H9 (cell line): Measurements from ENCODE around the gene CXCL12. TPM values are rescaled to one million over a fixed set of nuclear protein-coding genes. Genes with fewer than 3 reads are reported as not detected.

Experiments
- DNase-seq: peaks from one replicate; pipeline ENCODE4 v3.0.0-alpha.2; 2017
- H2AFZ ChIP-seq: one replicate; pipeline ENCODE4 v1.6.1; 2013; ENCODE audit warnings: mild to moderate bottlenecking, low read length, control low read depth, moderate library complexity
- H2AK5ac ChIP-seq: 2 replicates; pipeline ENCODE4 v1.6.1; 2013; ENCODE audit warnings: low read length, control low read depth, mixed read lengths; ENCODE audit not compliant: insufficient read length
- H2BK120ac ChIP-seq: one replicate; pipeline ENCODE4 v1.6.1; 2013; ENCODE audit warnings: low read depth, mild to moderate bottlenecking, low read length, control low read depth, inconsistent platforms; ENCODE audit not compliant: poor library complexity, severe bottlenecking
- H2BK12ac ChIP-seq: 2 replicates; pipeline ENCODE4 v1.6.1; 2013; ENCODE audit warnings: low read length, control low read depth, mixed read lengths, low read depth; ENCODE audit not compliant: insufficient read length
- H2BK15ac ChIP-seq: 2 replicates; pipeline ENCODE4 v1.6.1; 2013; ENCODE audit warnings: low read depth, low read length, control low read depth
- H2BK20ac ChIP-seq: one replicate; pipeline ENCODE4 v1.6.1; 2013; ENCODE audit warnings: low read depth, mild to moderate bottlenecking, low read length, control low read depth, inconsistent platforms; ENCODE audit not compliant: poor library complexity, severe bottlenecking
- H2BK5ac ChIP-seq: 2 replicates; pipeline ENCODE4 v1.6.1; 2013; ENCODE audit warnings: low read length, control low read depth, mixed read lengths; ENCODE audit not compliant: insufficient read length
- H3K14ac ChIP-seq: 2 replicates; pipeline ENCODE4 v1.6.1; 2013; ENCODE audit warnings: low read length, control low read depth; ENCODE audit not compliant: insufficient read depth
- H3K18ac ChIP-seq: 2 replicates; pipeline ENCODE4 v1.6.1; 2013; ENCODE audit warnings: low read depth, mild to moderate bottlenecking, mixed read lengths, low read length, control low read depth; ENCODE audit not compliant: insufficient read length
- H3K23ac ChIP-seq: 2 replicates; pipeline ENCODE4 v1.6.1; 2013; ENCODE audit warnings: low read length, control low read depth, mixed read lengths, low read depth; ENCODE audit not compliant: insufficient read length
- H3K23me2 ChIP-seq: 2 replicates; pipeline ENCODE4 v1.6.1; 2013; ENCODE audit warnings: low read depth, mild to moderate bottlenecking, mixed read lengths, low read length, control low read depth; ENCODE audit not compliant: insufficient read length, poor library complexity, severe bottlenecking
- H3K27ac ChIP-seq: 2 replicates; pipeline ENCODE4 v1.5.1; 2013; ENCODE audit warnings: low read length, control low read depth, mixed read lengths, low read depth; ENCODE audit not compliant: insufficient read length
- H3K27me3 ChIP-seq: 2 replicates; pipeline ENCODE4 v1.6.1; 2013; ENCODE audit warnings: low read length, control low read depth, inconsistent platforms; ENCODE audit not compliant: insufficient read depth
- H3K4ac ChIP-seq: 2 replicates; pipeline ENCODE4 v1.6.1; 2013; ENCODE audit warnings: low read depth, mild to moderate bottlenecking, control low read depth, inconsistent platforms, low read length, moderate library complexity
- H3K4me1 ChIP-seq: 2 replicates; pipeline ENCODE4 v1.6.1; 2013; ENCODE audit warnings: low read length, control low read depth, inconsistent platforms; ENCODE audit not compliant: insufficient read depth
- H3K4me2 ChIP-seq: 2 replicates; pipeline ENCODE4 v1.6.1; 2013; ENCODE audit warnings: low read length, control low read depth, mixed read lengths; ENCODE audit not compliant: insufficient read length, insufficient read depth
- H3K56ac ChIP-seq: 2 replicates; pipeline ENCODE4 v1.6.1; 2013; ENCODE audit warnings: low read depth, mild to moderate bottlenecking, mixed read lengths, low read length, control low read depth; ENCODE audit not compliant: insufficient read length
- H3K79me1 ChIP-seq: 2 replicates; pipeline ENCODE4 v1.6.1; 2013; ENCODE audit warnings: low read depth, mild to moderate bottlenecking, moderate library complexity, low read length, control low read depth, inconsistent platforms; ENCODE audit not compliant: insufficient read depth, poor library complexity, severe bottlenecking
- H3K79me2 ChIP-seq: 2 replicates; pipeline ENCODE4 v1.6.1; 2013; ENCODE audit warnings: low read length, control low read depth, inconsistent platforms; ENCODE audit not compliant: insufficient read depth
- H3K9ac ChIP-seq: 2 replicates; pipeline ENCODE4 v1.6.1; 2013; ENCODE audit warnings: low read length, control low read depth, mixed read lengths; ENCODE audit not compliant: insufficient read length; ENCODE audit errors: extremely low read depth
- H3K9me3 ChIP-seq: one replicate; pipeline ENCODE4 v1.6.1; 2013; ENCODE audit warnings: low read depth, low read length, inconsistent platforms; ENCODE audit not compliant: control insufficient read depth
- H3T11ph ChIP-seq: one replicate; pipeline ENCODE4 v1.6.1; 2013; ENCODE audit warnings: mild to moderate bottlenecking, low read length, control low read depth, inconsistent platforms
- H4K20me1 ChIP-seq: one replicate; pipeline ENCODE4 v1.6.1; 2013; ENCODE audit not compliant: control insufficient read depth, insufficient read length, insufficient read depth
- H4K5ac ChIP-seq: 2 replicates; pipeline ENCODE4 v1.6.1; 2013; ENCODE audit warnings: low read depth, mild to moderate bottlenecking, mixed read lengths, low read length, control low read depth; ENCODE audit not compliant: insufficient read length
- H4K8ac ChIP-seq: replicated peaks from 2 replicates; pipeline ENCODE4 v1.6.1; 2013; ENCODE audit warnings: low read length, control low read depth, mixed read lengths, low read depth; ENCODE audit not compliant: insufficient read length
- H4K91ac ChIP-seq: 2 replicates; pipeline ENCODE4 v1.6.1; 2013; ENCODE audit warnings: low read depth, mild to moderate bottlenecking, moderate library complexity, mixed read lengths, low read length, control low read depth; ENCODE audit not compliant: insufficient read length
- H3K27ac Mint-ChIP-seq, 3 experiments: 2 replicates in 2 of 3; 3 replicates in 1 of 3; pipeline ENCODE4 v1.8.0; 2020 to 2021; ENCODE audit warnings: mixed read lengths in 3 of 3, mild to moderate bottlenecking in 1 of 3, moderate library complexity in 1 of 3
- H3K27me3 Mint-ChIP-seq: 2 replicates; pipeline ENCODE4 v1.8.0; 2021; ENCODE audit warnings: low read depth, mild to moderate bottlenecking, moderate library complexity, mixed read lengths
- H3K36me3 Mint-ChIP-seq, 3 experiments: 2 replicates in 2 of 3; 3 replicates in 1 of 3; pipeline ENCODE4 v1.8.0; 2020 to 2021; ENCODE audit warnings: low read depth in 3 of 3, mixed read lengths in 3 of 3; ENCODE audit not compliant: insufficient read depth in 1 of 3
- H3K4me1 Mint-ChIP-seq, 2 experiments: 2 replicates each; pipeline ENCODE4 v1.8.0; 2020; ENCODE audit warnings: mixed read lengths in 2 of 2
- H3K4me3 Mint-ChIP-seq, 2 experiments: 2 replicates in 1 of 2; 3 replicates in 1 of 2; pipeline ENCODE4 v1.8.0; 2020 to 2021; ENCODE audit warnings: mild to moderate bottlenecking in 2 of 2, mixed read lengths in 2 of 2, moderate library complexity in 1 of 2
- H3K9me3 Mint-ChIP-seq, 2 experiments: 2 replicates in 1 of 2; 3 replicates in 1 of 2; pipeline ENCODE4 v1.8.0; 2020; ENCODE audit warnings: mild to moderate bottlenecking in 2 of 2, mixed read lengths in 2 of 2, moderate library complexity in 1 of 2
- WGBS: extraction: QIAGEN DNeasy Blood & Tissue Kit; methylation state at CpG from one replicate; pipeline ENCODE4 v1.1.7; 2013; ENCODE audit warnings: missing lambda C conversion rate, low lambda C conversion rate, mixed read lengths; ENCODE audit not compliant: insufficient read length; ENCODE audit errors: extremely low coverage; 5-methylcytosine and 5-hydroxymethylcytosine counted together
- total RNA-seq: library from RNA; stranded (reverse); gene quantifications from 2 replicates; pipeline ENCODE4 v1.2.1, GENCODE V29; 2021
- TF ChIP-seq, protein P1 (sequence below): fragments of 200-600 bp; sonication (generic); conservative IDR thresholded peaks from 3 replicates; pipeline ENCODE4 v1.8.0; 2021; ENCODE audit warnings: antibody characterized with exemption, mild to moderate bottlenecking

Gene CXCL12
- total RNA-seq, 1 experiment from 2014 or later = 28.3 TPM

DNA sequence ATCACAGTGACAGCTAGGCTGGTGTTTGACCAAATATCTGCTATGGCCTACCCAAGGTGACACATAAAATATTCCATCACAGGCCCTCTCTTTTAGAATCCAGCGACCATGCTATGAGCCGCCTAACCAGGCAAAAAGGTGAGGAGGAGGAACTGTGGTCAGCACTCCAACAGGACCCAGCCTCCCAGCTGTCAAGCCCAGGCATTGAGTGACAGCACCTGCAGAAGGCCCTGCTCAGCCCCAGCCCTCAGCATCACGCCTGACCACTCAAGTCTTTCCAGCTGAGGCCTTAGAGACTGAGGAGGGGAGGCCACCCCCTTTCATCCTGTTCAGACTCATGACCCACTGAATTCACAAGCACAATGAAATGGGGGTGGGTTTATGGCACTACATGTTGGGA, 43.0 kb downstream of the CXCL12 start:
- no peaks in the 10 kb centered on the region for H3K79me1 ChIP-seq
- no peak for DNase-seq
- TF ChIP-seq, protein P1, sequence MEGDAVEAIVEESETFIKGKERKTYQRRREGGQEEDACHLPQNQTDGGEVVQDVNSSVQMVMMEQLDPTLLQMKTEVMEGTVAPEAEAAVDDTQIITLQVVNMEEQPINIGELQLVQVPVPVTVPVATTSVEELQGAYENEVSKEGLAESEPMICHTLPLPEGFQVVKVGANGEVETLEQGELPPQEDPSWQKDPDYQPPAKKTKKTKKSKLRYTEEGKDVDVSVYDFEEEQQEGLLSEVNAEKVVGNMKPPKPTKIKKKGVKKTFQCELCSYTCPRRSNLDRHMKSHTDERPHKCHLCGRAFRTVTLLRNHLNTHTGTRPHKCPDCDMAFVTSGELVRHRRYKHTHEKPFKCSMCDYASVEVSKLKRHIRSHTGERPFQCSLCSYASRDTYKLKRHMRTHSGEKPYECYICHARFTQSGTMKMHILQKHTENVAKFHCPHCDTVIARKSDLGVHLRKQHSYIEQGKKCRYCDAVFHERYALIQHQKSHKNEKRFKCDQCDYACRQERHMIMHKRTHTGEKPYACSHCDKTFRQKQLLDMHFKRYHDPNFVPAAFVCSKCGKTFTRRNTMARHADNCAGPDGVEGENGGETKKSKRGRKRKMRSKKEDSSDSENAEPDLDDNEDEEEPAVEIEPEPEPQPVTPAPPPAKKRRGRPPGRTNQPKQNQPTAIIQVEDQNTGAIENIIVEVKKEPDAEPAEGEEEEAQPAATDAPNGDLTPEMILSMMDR = no peak
- no peak overlapping the region for H2BK20ac ChIP-seq
- no peak overlapping the region for H3K27ac ChIP-seq
- no peak overlapping the region for H4K91ac ChIP-seq
- Mint-ChIP-seq H3K4me3 (no peak overlapping the region), H3K27ac (no peak overlapping the region), H3K27me3 (peaks cover 15% of the 10 kb centered on the region), H3K36me3 (peaks cover 0 to 11% (median 7%) of the 10 kb centered on the region in 3 experiments; a peak in 3 of 7 replicates), H3K9me3 (peaks cover 4 to 10% of the 10 kb centered on the region in 2 experiments; a peak in 3 of 5 replicates), H3K4me1 (peaks cover 25 to 33% of the 10 kb centered on the region in 2 experiments)
- H3K4me1 ChIP-seq = peaks cover 3% of the 10 kb centered on the region; the same call in 1 of the 2 replicates
- no peak overlapping the region for H2AK5ac ChIP-seq
- no peaks in the 10 kb centered on the region for H4K20me1 ChIP-seq
- H3K4ac ChIP-seq = no peak overlapping the region
- H3K18ac ChIP-seq = no peak overlapping the region
- H3K27me3 ChIP-seq = no peaks in the 10 kb centered on the region
- H2BK120ac ChIP-seq = no peak overlapping the region
- H3K23ac ChIP-seq = no peak overlapping the region
- no peak overlapping the region for H3K4me2 ChIP-seq
- no peak overlapping the region for H2AFZ ChIP-seq
- no peak overlapping the region for H4K5ac ChIP-seq
- no peak overlapping the region for H2BK5ac ChIP-seq
- no peaks in the 10 kb centered on the region for H3K79me2 ChIP-seq
- H4K8ac ChIP-seq = no peak overlapping the region
- H2BK12ac ChIP-seq = no peak overlapping the region
- no peaks in the 10 kb centered on the region for H3K23me2 ChIP-seq
- H3K14ac ChIP-seq = no peak overlapping the region
- no peak overlapping the region for H3T11ph ChIP-seq
- no CpG with 5 or more reads among the region's 3 CpGs for WGBS
- no peak overlapping the region for H2BK15ac ChIP-seq
- H3K9ac ChIP-seq = no peak overlapping the region
- no peaks in the 10 kb centered on the region for H3K9me3 ChIP-seq
- H3K56ac ChIP-seq = no peak overlapping the region
